Right ventricle myocardium inferior (tissue), 1 donor: ENCODE results near the gene ATP8B3. TPM values are rescaled to one million over a fixed set of nuclear protein-coding genes. Genes with fewer than 3 reads are reported as not detected.

Experiments
- ATAC-seq: fragments of 200-7000 bp; cut with Tn5 transposase; one replicate; pipeline ENCODE4 v1.9.1; 2020; ENCODE audit warnings: mild to moderate bottlenecking, moderate library complexity
- DNase-seq: peaks from one replicate; pipeline ENCODE4 v3.0.0; 2021; ENCODE audit errors: missing footprints
- intact Hi-C: fragments of 100-400 bp; cut with DNase I; formaldehyde crosslinking; loops from one replicate; pipeline ENCODE4 v1.11.0; 2022
- total RNA-seq: library from RNA; stranded (reverse); fragmentation: NEBNext Ultra II Directional; extraction: Animal tissue kit (Norgen Biotek cat#: 25700); gene quantifications from one replicate; pipeline ENCODE4 v1.2.1, GENCODE V29; 2021
- donor health status: DM: no; HTN: yes; CAD: no; lungs with severe emphysema.

The ATP8B3 gene
- total RNA-seq, 1 donor from 2014 or later, result 0.68 TPM

DNA sequence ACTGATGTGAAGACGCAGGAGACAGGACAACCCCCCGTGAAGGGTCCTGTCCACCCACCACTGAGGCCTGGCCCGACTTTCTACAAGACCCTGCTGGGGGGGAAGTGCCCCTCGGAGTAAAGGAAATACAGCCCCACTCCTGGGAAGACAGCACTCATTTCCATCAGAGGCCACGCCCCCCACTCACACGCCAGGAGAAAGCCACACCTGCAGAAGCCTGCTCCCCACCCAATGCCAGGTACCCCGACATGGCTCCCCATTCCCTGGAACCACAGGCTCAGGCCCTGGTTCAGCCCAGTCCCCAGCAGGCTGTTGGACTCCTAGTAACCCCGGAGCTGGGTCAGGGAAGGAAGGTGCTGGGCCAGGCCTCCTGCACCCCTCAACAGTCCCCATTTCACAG lies 10.9 kb upstream of the ATP8B3 start:
- no peak for ATAC-seq
- intact Hi-C loops, result no loop called here
- DNase-seq, result no peak

DNA sequence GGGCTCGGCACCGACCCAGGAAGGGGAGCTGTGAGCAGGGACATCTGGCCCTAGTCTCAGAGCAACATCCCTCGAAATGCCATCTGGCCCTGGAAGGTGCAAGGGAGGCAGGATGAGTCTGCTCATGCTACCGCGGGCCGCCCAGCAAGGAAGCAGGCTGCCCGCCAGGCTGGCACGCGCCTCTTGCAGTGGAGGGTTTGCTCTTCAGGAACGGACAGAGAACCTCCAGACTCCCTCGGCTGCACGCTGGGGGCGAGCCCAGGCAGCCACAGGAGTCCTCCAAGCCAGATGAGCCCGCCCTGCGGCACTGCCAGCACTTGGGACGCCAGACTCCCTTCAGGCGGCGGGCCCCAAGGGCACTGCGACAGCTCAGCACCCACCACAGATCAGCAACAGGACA lies 10.1 kb upstream of the ATP8B3 start:
- DNase-seq (no peak), ATAC-seq (no peak)
- intact Hi-C loops, result no loop called here

DNA sequence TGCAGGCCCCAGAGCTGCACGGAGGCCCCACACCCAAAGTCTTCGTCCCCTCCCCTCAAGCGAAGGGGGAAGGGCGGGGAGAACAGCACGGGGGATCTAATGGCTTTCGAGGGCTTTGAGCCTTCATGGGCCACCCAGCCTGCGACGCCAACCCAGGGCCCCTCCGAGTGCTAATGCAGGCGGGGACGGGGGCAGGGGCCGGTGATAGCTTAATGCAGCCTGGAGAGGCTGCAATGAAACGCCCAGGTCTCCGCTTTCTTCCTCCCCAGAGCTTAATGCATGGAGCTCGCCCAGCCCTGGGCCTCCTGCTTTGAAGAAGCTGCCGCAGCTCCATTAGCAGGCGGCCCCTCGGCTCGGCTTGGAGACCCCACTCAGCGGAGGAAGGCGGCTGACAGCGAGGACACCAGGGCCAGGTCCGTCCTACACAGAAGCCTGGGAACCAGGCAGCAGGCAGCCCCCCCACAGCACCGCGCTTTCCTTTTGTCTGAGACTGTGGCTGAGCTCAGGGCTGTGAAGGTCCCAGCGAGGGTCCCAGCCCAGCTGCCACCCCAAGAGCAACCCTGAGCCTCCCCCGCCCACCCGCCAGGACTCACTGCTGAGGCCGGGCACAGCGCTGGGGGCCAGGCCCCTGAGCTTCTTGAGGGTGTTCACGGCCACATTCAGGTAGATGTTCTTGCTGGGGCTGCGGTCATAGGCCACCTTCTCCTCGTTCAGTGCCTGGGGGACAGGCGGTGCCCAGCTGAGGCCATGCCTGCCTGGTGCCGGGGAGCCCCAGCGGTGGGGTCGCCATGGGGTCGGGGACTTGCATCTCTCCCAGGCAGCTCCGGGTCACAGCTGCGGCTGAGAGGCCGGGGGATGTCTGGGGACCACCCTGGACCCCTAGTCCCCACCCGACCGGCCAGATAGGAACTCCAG lies 7.5 kb upstream of the ATP8B3 start:
- DNase-seq, result no peak
- ATAC-seq, result no peak
- intact Hi-C loops, result no loop called here

DNA sequence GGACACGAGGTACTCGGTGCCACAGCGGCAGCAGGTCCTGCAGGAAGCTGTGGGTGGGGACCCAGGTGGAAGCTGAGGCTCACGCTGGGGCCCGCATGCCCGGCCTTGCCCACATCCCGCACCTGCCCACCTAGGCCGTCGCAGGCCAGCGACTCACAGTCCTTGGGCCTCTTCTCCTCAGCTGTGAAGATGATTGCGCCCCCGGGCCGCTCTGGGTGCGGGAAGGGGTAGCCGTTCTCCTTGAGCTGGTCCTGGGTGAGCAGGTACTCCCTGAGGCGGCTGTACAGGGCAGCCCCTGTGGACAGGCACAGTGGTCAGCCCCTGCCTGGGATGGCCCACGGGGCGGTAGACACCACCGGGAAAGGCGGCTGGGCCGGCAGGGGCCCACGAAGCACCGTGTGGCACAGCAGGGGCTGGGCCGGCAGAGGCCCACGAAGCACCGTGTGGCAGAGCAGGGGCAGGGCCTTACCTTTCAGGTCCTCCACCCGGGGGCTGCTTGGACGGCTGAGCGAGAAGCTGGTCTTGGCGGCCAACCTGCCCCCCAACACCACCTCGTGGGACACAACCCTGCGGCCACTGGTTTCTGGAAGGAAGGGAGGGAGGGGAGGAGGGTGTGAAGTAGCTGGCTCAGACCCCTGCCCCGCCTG lies 6.6 kb upstream of the ATP8B3 start:
- ATAC-seq (no peak), DNase-seq (no peak)
- intact Hi-C loops, result no loop called here

DNA sequence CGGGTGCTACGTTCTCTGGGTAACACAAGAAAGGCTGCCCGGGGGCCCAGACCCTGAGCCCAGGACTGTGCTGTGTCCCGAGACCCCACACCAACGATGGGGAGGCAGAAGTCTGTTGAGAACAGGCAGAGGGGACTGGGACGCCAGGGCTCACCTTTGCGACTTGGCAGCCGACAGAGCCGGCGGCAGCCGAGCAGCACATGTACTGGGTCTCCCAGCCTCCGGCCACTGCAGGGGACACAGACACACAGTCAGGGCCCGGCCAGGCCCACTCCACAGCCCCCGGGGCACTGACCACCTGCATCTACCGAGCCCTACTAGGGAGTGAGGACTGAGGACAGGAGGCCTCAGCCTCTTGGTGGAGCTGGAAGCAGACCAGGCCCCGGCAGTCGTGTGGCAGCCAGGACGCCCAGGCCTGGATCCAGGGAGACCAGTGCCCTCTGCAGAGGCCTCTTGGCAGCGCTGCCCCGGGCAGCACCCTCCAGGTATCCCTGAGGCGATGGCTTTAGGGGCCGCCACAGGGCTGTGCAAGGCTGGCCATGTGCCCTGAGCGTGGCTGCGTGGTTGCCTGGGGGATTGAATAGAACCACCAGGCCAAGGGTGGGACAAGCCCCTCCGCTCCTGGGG lies 5.6 kb upstream of the ATP8B3 start:
- intact Hi-C loops, result no loop called here
- DNase-seq, result no peak

DNA sequence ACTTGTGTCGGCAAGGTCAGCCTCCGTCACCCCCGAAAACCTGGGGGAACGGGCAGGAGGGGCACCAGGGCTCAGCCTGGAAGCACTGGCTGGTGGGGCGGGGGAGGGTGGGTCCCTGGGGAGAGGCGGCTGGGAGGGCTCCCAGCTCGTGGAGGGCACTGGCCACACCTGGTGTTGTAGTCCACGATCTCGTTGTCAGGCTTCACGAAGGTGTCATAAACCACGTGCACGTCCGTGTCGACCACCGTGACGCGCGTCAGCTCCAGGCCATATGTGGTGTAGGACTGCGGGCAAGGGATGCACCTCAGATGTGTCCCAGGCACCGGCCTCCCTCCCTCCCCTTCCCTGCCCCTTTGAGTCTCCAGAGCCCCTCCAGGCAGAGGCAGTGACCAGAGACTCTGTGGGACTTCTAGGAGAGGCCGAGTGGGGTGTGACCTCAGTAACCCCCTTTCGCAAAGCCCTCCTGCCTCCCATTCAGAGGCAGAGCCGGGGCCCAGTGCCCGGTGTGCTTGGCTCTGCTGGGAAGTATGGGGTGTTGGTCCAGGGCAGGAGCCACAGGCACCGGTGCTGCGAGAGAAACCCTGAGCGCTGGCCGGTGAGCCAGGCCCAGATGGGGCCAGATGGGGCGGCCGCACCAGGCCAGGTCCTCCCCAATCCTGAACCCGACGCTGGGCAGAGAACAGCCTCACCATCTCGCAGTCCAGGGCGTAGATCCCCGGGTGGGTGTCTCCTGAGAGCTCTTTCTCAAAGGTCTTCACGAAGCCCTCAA lies 4.6 kb upstream of the ATP8B3 start:
- DNase-seq (no peak), ATAC-seq (no peak)
- intact Hi-C loops, result no loop called here

More for the DNA sequence above, 5.6 kb upstream of the ATP8B3 start:
- peak; percentile 27 for ATAC-seq

DNA sequence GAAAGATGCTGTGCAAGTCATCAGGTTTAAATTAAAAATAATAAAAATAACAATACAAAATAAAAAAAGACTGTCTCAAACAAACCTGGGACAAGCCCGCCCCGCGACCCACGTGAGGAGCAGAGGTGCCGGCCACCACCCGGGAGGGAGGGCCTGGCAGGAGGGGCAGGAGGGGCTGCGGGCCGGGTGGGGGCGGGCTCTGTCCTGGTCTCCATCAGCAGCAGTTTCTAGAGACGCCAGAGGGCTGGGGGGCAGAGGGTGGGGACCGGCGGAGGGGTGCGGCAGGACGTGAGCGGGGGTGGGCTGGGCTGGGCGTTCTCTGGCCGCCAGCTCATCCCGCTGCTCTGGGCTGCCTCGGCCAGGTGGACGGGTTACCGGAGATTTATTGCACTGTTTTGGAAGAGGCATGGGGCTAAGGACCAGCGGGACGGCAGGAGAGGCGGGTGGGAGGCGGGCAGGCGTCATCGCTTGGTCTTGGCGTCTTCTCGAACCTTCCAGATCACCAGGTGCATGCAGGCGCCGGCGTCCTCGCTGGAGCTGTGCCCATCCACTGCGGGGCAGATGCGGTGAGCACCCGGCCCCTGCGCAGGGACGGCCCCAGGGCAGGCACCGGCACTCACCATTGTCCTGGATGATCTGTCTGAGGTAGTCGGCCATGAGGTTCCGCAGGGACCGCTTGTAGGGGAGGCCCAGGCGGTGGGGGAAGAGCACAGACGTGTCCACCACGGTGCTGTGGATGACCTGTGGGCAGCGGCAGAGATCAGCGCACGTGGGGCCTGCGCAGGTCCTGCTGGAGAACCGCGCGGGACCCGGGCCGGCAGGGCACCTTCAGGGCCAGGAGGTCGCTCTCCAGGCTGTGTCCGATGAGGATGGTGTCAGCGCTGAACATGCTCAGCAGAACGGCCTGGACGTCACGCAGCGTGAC lies 3.8 kb upstream of the ATP8B3 start:
- no peak for DNase-seq
- intact Hi-C loops, result no loop called here
- ATAC-seq, result no peak

DNA sequence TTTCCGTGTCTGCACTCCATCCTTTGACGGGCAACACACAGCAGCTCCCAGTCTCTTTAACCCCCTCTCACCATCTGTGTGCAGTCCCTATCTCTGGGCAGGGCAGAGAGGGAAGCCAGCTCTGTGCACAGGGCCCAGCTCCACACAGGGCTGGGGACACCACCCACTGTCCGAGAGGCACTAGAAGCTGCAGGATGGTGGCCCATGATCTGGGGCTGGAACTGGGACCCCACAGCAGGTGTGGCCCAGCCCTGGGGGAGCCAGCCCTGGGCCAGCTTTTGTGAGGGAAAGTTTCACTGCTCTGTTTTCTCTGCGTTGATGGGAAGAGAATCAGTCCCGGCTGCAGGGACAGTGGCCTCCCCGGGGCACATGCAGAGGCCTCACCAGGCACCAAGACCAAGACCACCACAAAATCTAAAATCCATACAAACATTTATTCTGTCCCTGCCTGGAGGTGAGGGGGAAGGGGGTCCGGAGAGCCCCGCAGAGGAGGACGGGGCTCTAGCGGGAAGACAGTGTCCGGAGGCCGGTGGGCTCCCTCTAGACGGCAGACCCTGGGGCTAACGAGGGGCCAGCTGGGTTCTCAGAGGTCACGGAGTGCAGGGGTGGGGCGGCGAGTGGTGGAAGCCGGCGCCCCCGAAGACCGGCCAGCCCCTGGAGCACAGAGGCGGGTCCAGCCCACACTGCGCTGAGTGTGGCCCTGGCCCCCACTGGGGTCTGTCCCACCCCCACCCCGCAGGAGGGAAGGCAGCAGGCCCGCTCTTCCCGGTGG lies 2.9 kb upstream of the ATP8B3 start:
- intact Hi-C loops, result no loop called here
- no peak for DNase-seq
- ATAC-seq, result no peak

DNA sequence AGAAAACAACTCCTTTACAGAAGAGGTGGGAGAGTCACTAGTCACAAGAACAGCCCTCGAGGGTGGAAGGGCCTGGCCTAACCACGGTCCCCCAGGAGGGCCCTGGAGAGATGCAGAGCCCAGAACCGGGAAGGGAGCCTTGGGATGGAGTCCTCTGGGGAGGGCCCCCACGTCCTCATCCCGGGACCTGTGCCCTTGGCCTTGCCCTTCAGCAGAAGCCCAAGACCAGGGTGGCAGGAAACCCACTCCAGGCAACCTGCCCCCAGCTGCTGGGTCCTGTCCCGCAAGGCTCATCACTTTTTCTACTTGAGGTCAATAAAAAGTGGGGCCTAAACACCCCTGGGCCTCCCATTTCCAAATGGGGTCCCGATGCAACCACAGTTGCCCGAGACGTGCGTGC lies 2.3 kb upstream of the ATP8B3 start:
- ATAC-seq (no peak), DNase-seq (peak; percentile 40)
- intact Hi-C loops, result no loop called here

DNA sequence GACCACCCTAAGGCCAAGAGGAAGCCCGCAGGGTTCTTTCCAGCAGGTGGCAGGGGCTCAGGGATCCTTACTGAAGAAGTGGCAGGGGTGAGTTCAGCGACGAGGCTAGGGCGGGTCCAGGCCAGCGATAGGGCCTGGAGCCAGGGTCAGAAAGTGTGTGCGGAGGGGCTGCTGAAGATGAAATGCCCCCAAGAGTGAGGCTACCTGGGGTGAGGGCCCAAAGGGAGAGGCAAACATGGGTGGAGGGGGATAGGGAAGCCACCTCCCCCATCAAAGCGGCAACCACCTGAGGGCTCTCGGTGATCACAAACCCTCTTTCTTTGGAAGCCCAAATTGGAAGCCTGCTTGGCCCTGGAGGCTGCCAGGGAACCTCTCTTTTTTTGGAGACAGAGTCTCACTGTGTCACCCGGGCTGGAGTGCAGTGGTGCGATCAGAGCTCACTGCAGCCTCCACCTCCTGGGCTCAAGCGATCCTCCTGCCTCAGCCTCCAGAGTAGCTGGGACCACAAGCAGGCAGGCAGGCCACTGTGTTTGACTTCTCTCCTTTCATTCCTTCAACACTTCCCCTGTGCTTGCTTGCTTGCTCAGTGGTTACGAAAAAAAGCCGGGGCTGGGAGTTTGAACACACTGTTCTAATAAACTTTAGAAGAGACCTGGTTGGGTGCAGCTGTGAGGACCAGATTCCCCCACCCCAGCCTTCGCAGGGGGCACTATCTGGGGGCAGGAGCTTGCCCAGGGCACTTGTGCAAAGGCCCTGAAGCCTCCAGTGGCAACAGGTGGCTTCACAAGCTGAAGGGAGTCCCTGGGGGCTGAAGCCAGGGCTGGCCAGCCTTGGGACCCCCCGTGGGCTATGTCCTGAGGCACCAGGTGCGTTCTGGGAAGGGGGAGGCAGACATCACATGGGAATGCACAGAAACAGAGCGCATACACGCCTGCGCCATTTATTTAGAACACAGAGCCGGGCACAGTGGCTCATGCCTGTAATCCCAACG lies 1.4 kb upstream of the ATP8B3 start:
- intact Hi-C loops, result no loop called here
- peak; percentile 45 for DNase-seq
- ATAC-seq, result no peak

DNA sequence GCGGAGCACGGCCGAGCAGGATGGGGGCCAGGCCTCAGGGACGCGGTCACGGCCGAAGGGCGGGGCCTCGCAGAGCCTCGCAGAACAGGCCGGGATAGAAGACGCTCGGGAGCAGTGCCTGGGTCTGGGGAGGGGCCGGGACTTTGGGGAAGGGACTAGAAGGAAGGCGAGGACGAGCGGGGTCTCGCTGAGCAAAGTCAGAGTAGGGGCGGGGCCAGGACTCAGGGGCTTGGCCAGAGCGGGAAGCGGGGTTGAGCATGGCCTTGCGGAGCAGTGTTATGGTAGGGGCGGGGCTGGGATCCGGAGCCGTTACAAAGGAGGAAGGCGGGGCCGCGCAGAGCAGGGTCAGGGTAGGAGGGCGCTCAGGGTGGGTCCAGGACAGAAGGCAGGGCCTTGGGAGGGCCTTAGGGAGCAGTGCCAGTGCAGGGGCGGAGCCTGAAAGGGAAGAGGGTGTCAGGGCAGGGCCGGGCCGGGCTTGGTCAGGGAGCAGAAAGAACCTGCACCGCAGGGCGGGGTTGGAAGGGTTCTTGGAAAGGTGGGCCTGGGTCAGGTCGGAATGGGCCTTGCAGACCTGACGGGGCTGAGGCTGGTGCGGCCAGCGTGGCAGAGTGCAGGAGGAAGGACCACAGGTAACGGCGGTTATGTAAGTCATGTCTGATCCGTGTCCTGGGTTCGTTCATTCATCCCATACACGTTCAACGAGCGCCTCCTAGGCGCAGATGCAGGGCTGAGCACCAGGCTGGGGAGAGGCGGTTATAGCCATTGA lies 533 bp upstream of the ATP8B3 start:
- ATAC-seq (peak; percentile 91), DNase-seq (peak; percentile 99)
- intact Hi-C loops, result no loop called here

DNA sequence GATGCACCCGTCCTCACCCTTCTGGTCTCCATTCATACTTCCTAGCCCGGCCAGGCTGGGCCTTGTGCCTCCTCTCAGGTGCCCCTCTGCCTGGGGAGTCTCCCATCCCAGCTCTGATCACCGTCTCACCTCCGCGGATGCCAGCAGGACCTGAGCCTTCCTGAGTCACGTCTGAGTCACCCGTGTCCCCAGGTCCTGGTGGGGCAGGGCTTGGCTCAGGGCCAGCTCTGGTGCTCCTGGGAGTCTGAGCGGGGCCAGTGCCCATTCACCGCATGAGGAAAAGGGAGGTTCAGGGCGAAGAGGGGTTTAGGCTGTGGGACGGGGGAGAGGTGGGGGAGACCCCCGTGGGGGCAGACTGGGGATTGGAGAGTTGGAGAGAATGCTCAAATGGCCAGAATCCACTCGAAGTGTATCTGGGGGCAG lies 593 bp downstream of the ATP8B3 start:
- intact Hi-C loops, result no loop called here
- no peak for ATAC-seq
- peak; percentile 82 for DNase-seq

DNA sequence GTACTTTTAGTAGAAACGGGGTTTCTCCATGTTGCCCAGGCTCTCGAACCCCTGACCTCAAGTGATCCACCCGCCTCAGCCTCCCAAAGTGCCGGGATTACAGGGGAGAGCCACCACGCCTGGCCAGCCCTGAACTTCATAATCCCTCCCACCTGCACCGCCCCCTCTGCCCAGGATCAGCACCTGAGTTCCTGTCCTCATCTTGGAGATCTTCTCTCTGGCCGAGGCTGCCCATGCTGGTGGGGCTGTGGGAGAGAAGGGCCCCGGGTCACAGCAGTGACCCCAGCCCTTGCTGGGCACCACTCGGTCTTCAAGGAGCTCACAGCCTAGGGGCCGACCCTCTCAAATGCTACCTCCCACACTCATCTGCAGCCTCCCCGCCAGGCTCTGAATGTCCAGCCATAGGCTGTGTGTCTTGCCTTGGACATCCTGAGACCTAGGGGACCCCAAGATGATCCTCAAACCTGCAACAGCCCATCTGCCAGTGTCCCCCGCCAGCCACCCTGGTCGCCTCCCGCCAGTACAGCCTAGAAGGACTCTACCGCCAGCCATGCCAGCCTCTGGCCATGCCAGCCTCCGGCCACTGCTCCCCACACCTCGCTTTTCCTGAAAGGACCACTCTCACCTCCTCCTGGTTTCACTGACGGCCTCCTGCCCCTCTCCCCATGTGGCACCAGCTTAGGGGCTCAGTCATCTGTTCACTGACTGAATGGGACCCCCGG lies 1.5 kb downstream of the ATP8B3 start:
- DNase-seq, result no peak
- no peak for ATAC-seq
- intact Hi-C loops, result no loop called here

DNA sequence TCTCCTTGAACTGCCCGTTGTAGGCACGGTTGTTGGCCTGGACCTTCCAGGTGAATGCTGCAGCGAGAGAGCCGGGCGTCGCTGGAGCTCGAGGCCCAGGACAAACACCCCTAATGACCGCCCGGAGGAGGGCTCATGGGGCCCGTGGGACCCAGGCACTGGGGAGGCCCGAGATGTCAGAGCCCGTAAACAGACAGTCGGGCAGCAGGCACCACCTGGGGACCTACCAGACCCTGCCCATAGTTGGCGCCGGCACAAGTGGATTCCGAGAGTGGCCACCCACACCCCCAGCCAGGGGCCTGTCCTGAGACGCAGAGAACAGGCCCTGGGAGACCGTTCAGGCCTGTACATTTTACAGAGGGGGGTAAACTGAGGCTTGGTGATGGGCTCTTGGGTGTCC lies 2.4 kb downstream of the ATP8B3 start:
- intact Hi-C loops, result no loop called here
- ATAC-seq (no peak), DNase-seq (no peak)

DNA sequence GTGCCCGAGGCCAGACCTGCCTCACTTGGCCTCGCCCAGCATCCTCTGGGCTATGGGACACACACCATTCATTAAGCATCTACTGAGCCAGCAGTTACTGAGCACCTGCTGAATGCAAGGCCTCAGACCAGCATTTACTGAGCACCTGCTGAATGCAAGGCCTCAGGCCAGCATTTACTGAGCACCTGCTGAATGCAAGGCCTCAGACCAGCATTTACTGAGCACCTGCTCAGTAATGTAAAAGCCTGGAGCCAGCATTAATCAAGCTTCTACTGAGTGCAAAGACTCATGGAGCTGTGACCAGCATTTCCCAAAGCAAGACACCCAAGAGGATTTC lies 3.7 kb downstream of the ATP8B3 start:
- DNase-seq, result no peak
- ATAC-seq, result no peak
- intact Hi-C loops, result no loop called here
